ENCODE measurements around the gene APOM. TPM values are rescaled to one million over a fixed set of nuclear protein-coding genes. Genes with fewer than 3 reads are reported as not detected.

Gene APOM
- total RNA-seq, 1 donor from 2014 or later, result 0.53 TPM

DNA sequence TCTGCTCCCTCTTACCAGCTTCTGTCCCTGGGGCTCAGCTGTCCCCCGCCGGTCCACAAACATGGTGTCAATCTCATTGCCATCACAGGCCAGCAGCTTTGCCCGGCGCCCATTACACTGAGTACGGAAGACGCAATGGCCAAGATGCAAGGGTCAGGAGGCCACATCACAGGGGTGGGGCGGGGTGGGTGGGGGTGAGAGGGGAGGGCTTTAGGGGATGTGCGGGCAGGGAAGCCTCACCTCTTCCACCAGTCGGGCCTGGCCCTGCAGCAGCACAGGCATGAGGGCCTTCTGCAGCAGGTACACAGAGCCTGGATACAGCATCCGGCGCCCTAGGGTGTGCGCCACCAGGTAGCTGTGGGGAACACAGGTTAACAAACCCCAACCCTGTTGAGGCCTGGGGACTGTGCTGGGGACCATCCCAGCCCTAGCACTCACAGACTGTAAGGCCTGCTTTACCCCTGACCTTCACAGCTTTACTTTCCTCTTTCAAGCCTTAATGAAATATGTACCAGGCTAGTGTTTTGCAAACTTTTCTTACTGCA lies 35.9 kb downstream of the APOM start:
- TF ChIP-seq CTCF (IDR thresholded peaks at IDR 0.05; ENCODE audit: insufficient read depth, low read length, severe bottlenecking), result no peak
- no peak overlapping the region for H3K4me3 ChIP-seq (ENCODE audit: low read depth, low read length)
- no peak for FAIRE-seq
- no peaks in the 10 kb centered on the region for H3K27me3 ChIP-seq (ENCODE audit: control insufficient read depth, insufficient read depth, low read length)
- H3K36me3 ChIP-seq (ENCODE audit: control insufficient read depth, insufficient read depth, low read length), result peaks cover 37% of the 10 kb centered on the region
- DNase-seq (ENCODE audit: low read depth), result no peak

GRCh38 chr6:31692353-31692752 lies 36.7 kb downstream of the APOM start:
- FAIRE-seq, result no peak
- DNase-seq (ENCODE audit: low read depth), result no peak
- H3K36me3 ChIP-seq (ENCODE audit: control insufficient read depth, insufficient read depth, low read length), result peaks cover 38% of the 10 kb centered on the region

GRCh38 chr6:31692886-31693285 lies 37.2 kb downstream of the APOM start:
- no peaks in the 10 kb centered on the region for H3K27me3 ChIP-seq (ENCODE audit: control insufficient read depth, insufficient read depth, low read length)
- TF ChIP-seq CTCF (IDR thresholded peaks at IDR 0.05; ENCODE audit: insufficient read depth, low read length, severe bottlenecking), result no peak
- no peak overlapping the region for H3K4me3 ChIP-seq (ENCODE audit: low read depth, low read length)
- H3K36me3 ChIP-seq (ENCODE audit: control insufficient read depth, insufficient read depth, low read length), result peaks cover 34% of the 10 kb centered on the region
- FAIRE-seq, result no peak
- DNase-seq (ENCODE audit: low read depth), result no peak

More at GRCh38 chr6:31692353-31692752, 36.7 kb downstream of the APOM start:
- no peak for TF ChIP-seq CTCF (IDR thresholded peaks at IDR 0.05; ENCODE audit: insufficient read depth, low read length, severe bottlenecking)
- no peak overlapping the region for H3K4me3 ChIP-seq (ENCODE audit: low read depth, low read length)
- H3K27me3 ChIP-seq (ENCODE audit: control insufficient read depth, insufficient read depth, low read length), result no peaks in the 10 kb centered on the region

- Histone ChIP-seq H3K36me3 (ENCODE audit: control insufficient read depth, insufficient read depth, low read length) (peaks cover 29% of the 10 kb centered on the region), H3K27me3 (ENCODE audit: control insufficient read depth, insufficient read depth, low read length) (no peaks in the 10 kb centered on the region), H3K4me3 (ENCODE audit: low read depth, low read length) (no peak overlapping the region)
- FAIRE-seq, result no peak
- no peak for TF ChIP-seq CTCF (IDR thresholded peaks at IDR 0.05; ENCODE audit: insufficient read depth, low read length, severe bottlenecking)
- DNase-seq (ENCODE audit: low read depth), result no peak
Observed at GRCh38 chr6:31693535-31693934, 37.8 kb downstream of the APOM start.

GRCh38 chr6:31697555-31697954 lies 41.9 kb downstream of the APOM start:
- DNase-seq (ENCODE audit: low read depth), result no peak
- FAIRE-seq, result no peak
- no peak for TF ChIP-seq CTCF (IDR thresholded peaks at IDR 0.05; ENCODE audit: insufficient read depth, low read length, severe bottlenecking)
- no peak overlapping the region for H3K4me3 ChIP-seq (ENCODE audit: low read depth, low read length)
- no peaks in the 10 kb centered on the region for H3K27me3 ChIP-seq (ENCODE audit: control insufficient read depth, insufficient read depth, low read length)
- H3K36me3 ChIP-seq (ENCODE audit: control insufficient read depth, insufficient read depth, low read length), result peaks cover 14% of the 10 kb centered on the region

DNA sequence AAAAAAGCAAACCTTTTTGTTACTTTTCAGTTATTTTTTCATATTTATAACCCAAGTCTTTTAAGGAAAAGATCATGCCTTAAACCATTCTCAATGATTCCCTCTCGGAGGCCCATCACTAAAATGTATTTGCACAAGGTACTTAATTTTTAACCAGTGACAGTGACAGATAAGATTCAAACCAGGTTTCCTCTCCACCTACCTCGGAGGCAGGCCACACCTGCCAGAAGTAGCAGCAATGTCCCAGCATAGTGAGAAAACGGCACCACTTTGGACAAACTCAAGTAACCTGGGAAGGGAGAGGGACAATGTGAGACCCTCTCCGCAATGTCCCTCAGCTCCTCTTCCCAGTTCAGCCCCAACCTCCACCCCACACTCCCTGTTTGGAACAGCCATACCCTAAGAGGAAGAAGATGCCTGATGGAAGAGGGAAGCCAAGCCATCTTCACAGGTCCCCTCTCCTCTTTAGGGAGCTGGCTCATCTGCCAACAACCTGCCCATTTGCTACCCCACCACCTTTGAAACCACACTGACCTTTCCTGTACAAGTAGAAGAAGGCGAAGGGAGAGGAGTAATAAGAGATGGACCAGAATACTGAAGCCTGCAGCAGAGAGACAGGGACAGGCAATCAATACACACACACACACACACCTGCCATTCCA lies 45.2 kb downstream of the APOM start:
- H3K4me3 ChIP-seq (ENCODE audit: low read depth, low read length), result no peak overlapping the region
- H3K27me3 ChIP-seq (ENCODE audit: control insufficient read depth, insufficient read depth, low read length), result no peaks in the 10 kb centered on the region
- FAIRE-seq (no peak), DNase-seq (ENCODE audit: low read depth) (no peak)
- H3K36me3 ChIP-seq (ENCODE audit: control insufficient read depth, insufficient read depth, low read length), result peaks cover 4% of the 10 kb centered on the region
- TF ChIP-seq CTCF (IDR thresholded peaks at IDR 0.05; ENCODE audit: insufficient read depth, low read length, severe bottlenecking), result no peak
